GM23248 (cell line): Measurements from ENCODE around the gene TGFB1. TPM values are rescaled to one million over a fixed set of nuclear protein-coding genes. Genes with fewer than 3 reads are reported as not detected.
A peak's percentile ranks its signal among the peaks of the same experiment; 100 is the strongest.

ENCODE experiments used
- DNase-seq: peaks from one replicate; pipeline ENCODE4 v3.0.0-alpha.2; 2015
- H2AFZ ChIP-seq: fragments of 200-600 bp; sonication (generic); 2 replicates; pipeline ENCODE4 v1.6.1; 2016; ENCODE audit warnings: antibody characterized with exemption
- H3F3A ChIP-seq: fragments of 200-600 bp; sonication (generic); 2 replicates; pipeline ENCODE4 v1.6.1; 2016; ENCODE audit warnings: mild to moderate bottlenecking, antibody characterized with exemption, mixed run types; ENCODE audit not compliant: insufficient read depth
- H3K27ac ChIP-seq: fragments of 200-600 bp; sonication (generic); 2 replicates; pipeline ENCODE4 v1.5.1; 2016; ENCODE audit warnings: mild to moderate bottlenecking
- H3K27me3 ChIP-seq: fragments of 200-600 bp; sonication (generic); replicated peaks from 2 replicates; pipeline ENCODE4 v1.6.1; 2016; ENCODE audit warnings: mild to moderate bottlenecking; ENCODE audit not compliant: insufficient read depth
- H3K36me3 ChIP-seq: fragments of 200-600 bp; sonication (generic); 2 replicates; pipeline ENCODE4 v1.6.1; 2016; ENCODE audit warnings: low read depth, mild to moderate bottlenecking
- H3K4me1 ChIP-seq: fragments of 200-600 bp; sonication (generic); 2 replicates; pipeline ENCODE4 v1.6.1; 2016; ENCODE audit warnings: mild to moderate bottlenecking; ENCODE audit not compliant: insufficient read depth
- H3K4me2 ChIP-seq: fragments of 200-600 bp; sonication (generic); one replicate; pipeline ENCODE4 v1.6.1; 2016; ENCODE audit warnings: mild to moderate bottlenecking; ENCODE audit not compliant: unreplicated experiment
- H3K4me3 ChIP-seq: fragments of 200-600 bp; sonication (generic); 2 replicates; pipeline ENCODE4 v1.5.1; 2016; ENCODE audit warnings: mild to moderate bottlenecking
- H3K79me2 ChIP-seq: fragments of 200-600 bp; sonication (generic); 2 replicates; pipeline ENCODE4 v1.6.1; 2016; ENCODE audit warnings: mild to moderate bottlenecking; ENCODE audit not compliant: insufficient read depth
- H3K9ac ChIP-seq: fragments of 200-600 bp; sonication (generic); 2 replicates; pipeline ENCODE4 v1.6.1; 2016; ENCODE audit warnings: mild to moderate bottlenecking
- H3K9me2 ChIP-seq: fragments of 200-600 bp; sonication (generic); 2 replicates; pipeline ENCODE4 v1.6.1; 2016; ENCODE audit warnings: mixed run types, mild to moderate bottlenecking, moderate library complexity; ENCODE audit not compliant: insufficient read depth
- H3K9me3 ChIP-seq: fragments of 200-600 bp; sonication (generic); one replicate; pipeline ENCODE4 v1.6.1; 2017; ENCODE audit warnings: low read depth
- H4K20me1 ChIP-seq: fragments of 200-600 bp; sonication (generic); 2 replicates; pipeline ENCODE4 v1.6.0; 2016; ENCODE audit not compliant: insufficient read depth
- EZH2 ChIP-seq: fragments of 200-600 bp; sonication (generic); IDR thresholded peaks from 2 replicates; pipeline ENCODE4 v1.6.1; 2018; ENCODE audit warnings: antibody characterized with exemption, mild to moderate bottlenecking; ENCODE audit not compliant: insufficient read depth, poor library complexity, severe bottlenecking
- EZH2phosphoT487 ChIP-seq: fragments of 200-600 bp; sonication (generic); IDR thresholded peaks from 2 replicates; pipeline ENCODE4 v1.6.1; 2018; ENCODE audit warnings: antibody characterized with exemption, moderate library complexity, mild to moderate bottlenecking, low read depth; ENCODE audit not compliant: insufficient read depth
- WGBS, 2 experiments: methylation state at CpG; one replicate each; pipeline ENCODE4 v1.1.6; 2015 to 2017; ENCODE audit warnings: low lambda C conversion rate in 2 of 2, low coverage in 1 of 2; ENCODE audit errors: missing lambda C conversion rate in 2 of 2; 5-methylcytosine and 5-hydroxymethylcytosine counted together
- in situ Hi-C: fragments of 300-500 bp; cut with MboI; formaldehyde crosslinking; loops from 2 replicates; pipeline ENCODE4 v1.15.0; 2020
- polyA plus RNA-seq: library from polyadenylated mRNA; unstranded; fragments of >200 nt; fragmentation: Nextera tagmentation; extraction: Ambion mirVana; gene quantifications from 2 replicates; pipeline ENCODE4 v1.2.1, GENCODE V29; 2016
- total RNA-seq: library from RNA; depleted of rRNA; stranded (reverse); fragments of >200 nt; shearing (Covaris generic); gene quantifications from 2 replicates; pipeline ENCODE4 v1.2.3, GENCODE V29; 2014

TGFB1 gene
- total and polyA plus RNA-seq, 2 experiments from 2014 or later: 12.4 to 21.4 TPM

DNA sequence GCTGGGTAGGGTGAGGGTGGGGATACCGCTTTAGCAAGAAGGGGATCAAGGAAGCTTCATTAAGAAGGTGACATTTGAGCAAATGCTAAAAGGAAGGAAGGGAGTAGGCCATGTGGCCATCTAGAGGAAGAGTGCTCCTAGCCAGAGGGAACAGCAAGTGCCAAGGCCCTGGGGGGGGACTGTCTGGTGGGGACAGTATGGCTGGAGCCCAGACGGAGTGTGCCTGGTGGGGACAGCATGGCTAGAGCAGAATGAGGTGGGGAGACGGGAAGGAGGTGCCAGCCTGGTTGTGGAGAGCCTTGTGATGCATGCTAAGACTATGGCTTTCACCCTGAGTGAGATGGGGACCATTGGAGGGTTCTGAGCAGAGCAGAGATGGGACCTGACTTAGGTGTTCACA lies 2.1 kb upstream of the TGFB1 start:
- no peaks in the 10 kb centered on the region for H3K9me2 ChIP-seq
- no peak for DNase-seq
- H3K4me1 ChIP-seq: no peaks in the 10 kb centered on the region; the same call in 1 of the 2 replicates
- no peak overlapping the region for H3K4me3 ChIP-seq
- no peak overlapping the region for H3K4me2 ChIP-seq
- no peaks in the 10 kb centered on the region for H3K9me3 ChIP-seq
- in situ Hi-C loops: no loop called here
- H3K79me2 ChIP-seq: peaks cover 26% of the 10 kb centered on the region
- no peaks in the 10 kb centered on the region for H3K36me3 ChIP-seq
- H2AFZ ChIP-seq: no peak overlapping the region
- H3K27ac ChIP-seq: no peak overlapping the region
- TF ChIP-seq EZH2 (no peak), EZH2phosphoT487 (no peak)
- H3K9ac ChIP-seq: no peak overlapping the region
- no peaks in the 10 kb centered on the region; the same call in 1 of the 2 replicates for H3F3A ChIP-seq
- no peaks in the 10 kb centered on the region for H3K27me3 ChIP-seq
- H4K20me1 ChIP-seq: no peaks in the 10 kb centered on the region
- WGBS, 2 experiments: 61 to 68% methylated on average over 3 of the region's 3 CpGs

DNA sequence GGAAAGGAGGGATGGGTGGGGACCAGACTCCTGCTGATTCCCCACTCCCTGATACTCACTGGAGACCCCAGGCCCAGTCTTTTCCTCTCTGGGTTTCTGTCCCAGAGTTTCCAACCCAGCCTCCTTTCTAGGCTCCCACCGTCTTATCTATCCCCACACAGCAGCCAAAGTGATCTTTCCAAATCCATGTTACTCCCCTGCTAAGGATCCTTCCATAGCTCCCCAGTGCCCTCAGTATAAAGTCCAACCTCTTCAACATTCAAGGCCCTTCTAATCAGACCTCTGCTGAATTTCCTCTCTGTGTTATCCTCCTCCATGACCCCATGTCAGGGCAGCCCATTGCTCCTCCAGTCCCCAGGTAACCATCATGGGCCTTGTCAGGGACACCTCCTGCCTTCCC lies 1.3 kb upstream of the TGFB1 start:
- H3K79me2 ChIP-seq: peaks cover 34% of the 10 kb centered on the region
- no peaks in the 10 kb centered on the region for H3K27me3 ChIP-seq
- no peak overlapping the region for H3K4me2 ChIP-seq
- WGBS, 2 experiments: 96 to 100% methylated on average over 1 of the region's 1 CpG
- no peaks in the 10 kb centered on the region for H3K9me3 ChIP-seq
- H3K36me3 ChIP-seq: no peaks in the 10 kb centered on the region
- H3K4me3 ChIP-seq: no peak overlapping the region
- H2AFZ ChIP-seq: no peak overlapping the region
- H3K4me1 ChIP-seq: peaks cover 6% of the 10 kb centered on the region; the same call in 1 of the 2 replicates
- no peaks in the 10 kb centered on the region for H4K20me1 ChIP-seq
- no peak overlapping the region for H3K9ac ChIP-seq
- H3F3A ChIP-seq: no peaks in the 10 kb centered on the region
- in situ Hi-C loops: no loop called here
- no peak overlapping the region for H3K27ac ChIP-seq
- DNase-seq: no peak
- TF ChIP-seq EZH2: no peak
- TF ChIP-seq EZH2phosphoT487: no peak
- H3K9me2 ChIP-seq: no peaks in the 10 kb centered on the region

DNA sequence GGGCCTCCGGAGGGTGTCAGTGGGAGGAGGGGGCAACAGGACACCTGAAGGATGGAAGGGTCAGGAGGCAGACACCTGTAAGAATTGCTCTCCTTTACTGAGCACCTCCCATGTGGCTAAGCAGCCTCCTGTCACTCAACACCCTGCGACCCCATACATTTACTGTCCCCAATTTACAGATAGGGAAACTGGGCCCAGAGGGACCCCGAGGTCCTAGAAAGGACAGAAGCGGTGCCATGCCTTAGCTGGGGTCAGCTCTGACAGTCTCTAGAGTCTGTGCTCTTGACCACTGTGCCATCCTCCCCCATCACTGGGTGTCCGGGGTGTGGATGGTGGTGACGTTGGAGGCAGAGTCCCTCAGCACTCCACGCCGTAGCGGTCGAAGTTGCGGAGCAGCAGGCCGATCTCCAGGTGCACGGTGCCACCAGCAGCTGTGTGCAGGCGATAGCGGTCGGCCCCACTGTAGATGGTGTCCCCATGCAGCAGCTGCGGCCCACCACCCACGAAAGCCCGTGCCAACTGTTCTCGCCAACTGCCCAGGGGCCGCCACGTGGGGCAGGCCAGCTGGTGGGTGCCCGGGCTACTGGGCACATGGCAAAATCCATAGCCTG lies 726 bp upstream of the TGFB1 start:
- Histone ChIP-seq H2AFZ (no peak overlapping the region), H3K4me2 (peak overlapping the region; percentile 25), H3K27me3 (no peaks in the 10 kb centered on the region), H3K36me3 (no peaks in the 10 kb centered on the region), H3K27ac (peak overlapping the region; percentile 66; the same call in 1 of the 2 replicates), H3K9me3 (no peaks in the 10 kb centered on the region), H3K4me1 (peaks cover 8% of the 10 kb centered on the region; the same call in 1 of the 2 replicates), H3K4me3 (peak overlapping the region; percentile 95), H3K79me2 (peaks cover 40% of the 10 kb centered on the region), H3F3A (no peaks in the 10 kb centered on the region), H3K9me2 (no peaks in the 10 kb centered on the region), H3K9ac (peak overlapping the region; percentile 87), H4K20me1 (no peaks in the 10 kb centered on the region)
- 89 to 90% methylated on average over 14 to 23 of the region's 23 CpGs for WGBS, 2 experiments
- TF ChIP-seq EZH2phosphoT487 (no peak), EZH2 (no peak)
- in situ Hi-C loops: no loop called here
- no peak for DNase-seq

DNA sequence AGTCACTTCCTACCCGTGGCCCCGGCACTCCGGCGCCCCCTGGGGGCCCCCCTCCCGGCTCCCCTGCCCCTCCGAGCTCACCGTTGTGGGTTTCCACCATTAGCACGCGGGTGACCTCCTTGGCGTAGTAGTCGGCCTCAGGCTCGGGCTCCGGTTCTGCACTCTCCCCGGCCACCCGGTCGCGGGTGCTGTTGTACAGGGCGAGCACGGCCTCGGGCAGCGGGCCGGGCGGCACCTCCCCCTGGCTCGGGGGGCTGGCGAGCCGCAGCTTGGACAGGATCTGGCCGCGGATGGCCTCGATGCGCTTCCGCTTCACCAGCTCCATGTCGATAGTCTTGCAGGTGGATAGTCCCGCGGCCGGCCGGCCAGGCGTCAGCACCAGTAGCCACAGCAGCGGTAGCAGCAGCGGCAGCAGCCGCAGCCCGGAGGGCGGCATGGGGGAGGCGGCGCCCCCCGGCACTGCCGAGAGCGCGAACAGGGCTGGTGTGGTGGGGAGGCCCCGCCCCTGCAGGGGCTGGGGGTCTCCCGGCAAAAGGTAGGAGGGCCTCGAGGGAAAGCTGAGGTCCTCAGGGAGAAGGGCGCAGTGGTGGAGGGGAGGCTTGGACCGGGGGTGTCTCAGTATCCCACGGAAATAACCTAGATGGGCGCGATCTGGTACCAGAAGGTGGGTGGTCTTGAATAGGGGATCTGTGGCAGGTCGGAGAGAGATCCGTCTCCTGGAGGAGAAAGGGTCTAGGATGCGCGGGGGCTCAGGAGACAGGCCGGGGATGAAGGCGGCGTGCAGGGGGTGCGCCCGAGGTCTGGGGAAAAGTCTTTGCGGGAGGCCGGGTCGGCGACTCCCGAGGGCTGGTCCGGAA lies 885 bp downstream of the TGFB1 start:
- H2AFZ ChIP-seq: peak overlapping the region; percentile 4; the same call in 1 of the 2 replicates
- no peaks in the 10 kb centered on the region for H3F3A ChIP-seq
- peak overlapping the region; percentile 87 for H3K9ac ChIP-seq
- H3K4me3 ChIP-seq: peak overlapping the region; percentile 95
- H3K4me2 ChIP-seq: peak overlapping the region; percentile 76
- H3K79me2 ChIP-seq: peaks cover 54% of the 10 kb centered on the region
- peak overlapping the region; percentile 66 for H3K27ac ChIP-seq
- H3K4me1 ChIP-seq: peaks cover 8% of the 10 kb centered on the region; the same call in 1 of the 2 replicates
- peak; percentile 70 for DNase-seq
- no peaks in the 10 kb centered on the region for H4K20me1 ChIP-seq
- in situ Hi-C loops: no loop called here
- H3K9me3 ChIP-seq: no peaks in the 10 kb centered on the region
- TF ChIP-seq EZH2 (no peak), EZH2phosphoT487 (no peak)
- peaks cover 3% of the 10 kb centered on the region for H3K36me3 ChIP-seq
- H3K27me3 ChIP-seq: no peaks in the 10 kb centered on the region
- 1% methylated on average over 61 to 71 of the region's 71 CpGs for WGBS, 2 experiments
- H3K9me2 ChIP-seq: no peaks in the 10 kb centered on the region
